Ramos (cell line): ENCODE data around the gene APPL2.

Experiments
- in situ Hi-C: fragments of 300-500 bp; cut with MboI; formaldehyde crosslinking; loops from one replicate; pipeline ENCODE4 v1.14.3; 2022; ENCODE audit warnings: low sequenced_read_pairs; ENCODE audit not compliant: unreplicated experiment

The APPL2 gene, protein sequence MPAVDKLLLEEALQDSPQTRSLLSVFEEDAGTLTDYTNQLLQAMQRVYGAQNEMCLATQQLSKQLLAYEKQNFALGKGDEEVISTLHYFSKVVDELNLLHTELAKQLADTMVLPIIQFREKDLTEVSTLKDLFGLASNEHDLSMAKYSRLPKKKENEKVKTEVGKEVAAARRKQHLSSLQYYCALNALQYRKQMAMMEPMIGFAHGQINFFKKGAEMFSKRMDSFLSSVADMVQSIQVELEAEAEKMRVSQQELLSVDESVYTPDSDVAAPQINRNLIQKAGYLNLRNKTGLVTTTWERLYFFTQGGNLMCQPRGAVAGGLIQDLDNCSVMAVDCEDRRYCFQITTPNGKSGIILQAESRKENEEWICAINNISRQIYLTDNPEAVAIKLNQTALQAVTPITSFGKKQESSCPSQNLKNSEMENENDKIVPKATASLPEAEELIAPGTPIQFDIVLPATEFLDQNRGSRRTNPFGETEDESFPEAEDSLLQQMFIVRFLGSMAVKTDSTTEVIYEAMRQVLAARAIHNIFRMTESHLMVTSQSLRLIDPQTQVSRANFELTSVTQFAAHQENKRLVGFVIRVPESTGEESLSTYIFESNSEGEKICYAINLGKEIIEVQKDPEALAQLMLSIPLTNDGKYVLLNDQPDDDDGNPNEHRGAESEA

DNA sequence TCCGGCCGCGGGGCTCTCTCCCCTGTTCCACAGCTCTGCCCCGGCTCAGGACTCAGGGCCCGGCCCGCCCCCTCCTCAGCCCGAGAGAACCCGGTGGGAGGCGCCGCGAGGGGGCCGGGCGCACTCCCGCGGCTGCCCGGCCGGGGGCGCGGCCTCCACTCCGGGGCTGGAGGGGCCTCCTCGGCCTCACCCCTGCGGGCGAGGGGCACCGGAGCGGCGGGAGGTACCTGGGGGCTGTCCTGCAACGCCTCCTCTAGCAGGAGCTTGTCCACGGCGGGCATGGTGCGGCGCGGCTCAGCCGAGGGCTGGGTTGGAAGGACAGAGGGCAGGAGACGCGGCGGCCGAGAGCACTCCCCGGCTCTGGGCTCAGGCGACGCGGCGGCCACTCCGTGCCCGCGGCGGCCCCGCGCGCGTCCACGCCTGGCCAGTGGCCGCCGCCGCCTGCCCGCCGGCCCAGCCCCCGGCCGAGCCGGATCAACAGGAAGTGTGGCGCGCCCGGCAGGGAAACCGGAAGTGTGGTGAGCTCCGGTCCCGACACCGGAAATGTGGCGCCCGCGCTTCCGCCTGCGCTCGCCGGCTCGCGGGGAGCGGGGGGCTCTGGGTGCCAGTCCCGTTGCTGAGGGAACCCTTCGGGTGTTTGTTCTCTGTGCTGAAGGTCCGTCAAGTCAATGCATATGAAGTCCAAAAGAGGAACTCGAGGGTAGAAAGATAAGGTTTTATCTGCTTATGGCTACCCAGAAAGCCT is at the start of gene APPL2:
TSS of gene APPL2 (minus strand) at position 443 of the 745 bp plus-strand sequence. CDS start at position 281, 162 bp downstream.
- in situ Hi-C loops = no loop called here

DNA sequence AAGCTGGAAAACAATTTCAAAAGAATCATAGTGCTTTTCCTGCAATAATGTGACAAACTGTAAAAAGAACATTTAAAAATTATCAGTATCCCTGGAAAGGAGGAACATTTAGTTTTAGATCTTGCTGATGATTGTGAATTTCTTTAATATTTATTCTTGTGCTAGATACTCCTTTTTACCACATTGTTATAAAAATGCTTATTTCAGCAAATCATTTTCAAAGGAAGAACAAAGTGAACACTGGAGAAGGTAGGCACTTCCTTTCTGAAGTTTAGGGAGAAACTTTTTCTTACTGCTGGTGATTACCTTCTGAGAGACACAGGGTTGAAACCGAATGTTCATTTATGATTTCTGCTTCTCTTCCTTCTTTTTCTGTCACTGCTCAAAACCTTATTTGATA is 49.4 kb upstream of the APPL2 start:
- in situ Hi-C loops = no loop called here

DNA sequence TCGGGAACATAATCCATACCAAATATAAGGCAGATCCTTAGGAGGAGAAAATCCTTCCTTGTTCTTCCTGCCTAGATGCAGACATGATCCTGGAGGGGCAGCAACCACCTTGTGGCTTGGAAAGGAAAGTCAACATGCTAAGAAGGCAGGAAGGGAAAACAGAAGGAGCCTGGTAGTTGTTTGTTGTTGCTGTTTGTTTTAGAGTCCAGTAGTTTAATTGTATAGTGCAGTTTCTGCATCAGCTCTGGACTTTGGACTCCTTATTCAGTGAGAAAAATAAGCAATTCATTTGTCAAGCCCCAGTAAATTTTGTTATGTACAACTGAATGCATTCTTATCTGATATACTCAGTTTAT is 45.7 kb upstream of the APPL2 start:
- in situ Hi-C loops = no loop called here

DNA sequence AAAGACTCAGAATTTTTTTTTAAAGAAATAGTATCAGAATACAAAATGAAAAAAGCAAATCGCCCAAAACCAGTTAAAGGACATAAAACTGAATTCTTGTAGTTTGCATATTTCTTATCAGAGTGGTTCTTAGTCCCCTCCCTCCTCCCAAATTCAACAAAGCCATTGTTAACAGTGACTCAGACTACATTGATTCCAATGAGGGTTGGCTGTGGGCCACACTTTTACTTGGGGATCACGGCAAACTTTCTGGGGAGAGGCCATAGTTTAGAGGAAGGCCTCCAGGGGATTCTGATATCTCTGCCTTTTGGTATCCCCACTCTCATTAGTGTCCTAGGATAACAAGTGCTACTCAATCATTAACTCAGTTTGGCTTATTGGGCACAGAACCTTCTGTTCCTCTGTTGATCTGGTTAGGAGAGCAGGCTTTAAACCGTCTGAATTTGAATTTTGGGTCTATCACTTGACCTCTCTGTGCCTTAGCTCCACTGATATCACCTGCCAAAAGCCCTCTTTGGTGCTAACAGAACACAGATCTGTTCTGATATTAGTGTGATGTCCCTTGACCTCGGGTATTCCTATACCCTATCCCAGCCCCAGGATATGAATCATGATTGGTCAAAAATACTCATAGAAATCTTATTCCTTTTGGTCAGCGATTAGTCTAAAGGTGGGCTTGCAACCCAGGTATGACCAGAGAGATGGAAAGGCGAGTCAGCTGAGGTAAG is 45.2 kb upstream of the APPL2 start:
- in situ Hi-C loops = no loop called here

DNA sequence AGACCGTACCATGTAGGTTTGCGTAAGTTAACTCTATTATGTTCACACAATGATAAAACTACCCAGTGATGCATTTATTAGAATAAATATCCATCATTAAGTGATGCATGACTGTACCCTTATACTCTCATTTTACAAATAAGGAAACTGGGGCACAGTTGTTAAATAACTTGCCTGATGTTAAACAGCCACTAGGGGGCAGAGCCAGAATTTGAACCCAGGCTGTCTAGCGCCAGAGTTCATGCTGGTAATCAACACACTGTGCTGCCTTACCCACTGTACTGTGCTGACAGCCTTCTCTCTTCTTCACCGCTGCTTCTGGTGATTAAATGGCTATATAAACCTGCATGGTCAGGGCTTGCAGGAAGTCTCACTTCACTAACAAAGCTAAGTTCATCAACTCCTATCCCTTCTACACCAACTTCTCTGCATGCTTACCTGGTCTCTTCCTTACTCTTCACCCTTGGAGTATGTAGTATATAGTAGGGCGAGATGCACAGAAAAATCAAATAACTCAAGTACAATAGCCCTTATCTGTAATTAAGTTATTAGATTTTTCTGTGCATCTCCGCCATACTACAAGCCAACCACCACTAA is 43.6 kb upstream of the APPL2 start:
- in situ Hi-C loops = loop anchor here (5.0 kb wide), 1 partner anchor 103 kb away; no protein-coding TSS in a partner anchor

DNA sequence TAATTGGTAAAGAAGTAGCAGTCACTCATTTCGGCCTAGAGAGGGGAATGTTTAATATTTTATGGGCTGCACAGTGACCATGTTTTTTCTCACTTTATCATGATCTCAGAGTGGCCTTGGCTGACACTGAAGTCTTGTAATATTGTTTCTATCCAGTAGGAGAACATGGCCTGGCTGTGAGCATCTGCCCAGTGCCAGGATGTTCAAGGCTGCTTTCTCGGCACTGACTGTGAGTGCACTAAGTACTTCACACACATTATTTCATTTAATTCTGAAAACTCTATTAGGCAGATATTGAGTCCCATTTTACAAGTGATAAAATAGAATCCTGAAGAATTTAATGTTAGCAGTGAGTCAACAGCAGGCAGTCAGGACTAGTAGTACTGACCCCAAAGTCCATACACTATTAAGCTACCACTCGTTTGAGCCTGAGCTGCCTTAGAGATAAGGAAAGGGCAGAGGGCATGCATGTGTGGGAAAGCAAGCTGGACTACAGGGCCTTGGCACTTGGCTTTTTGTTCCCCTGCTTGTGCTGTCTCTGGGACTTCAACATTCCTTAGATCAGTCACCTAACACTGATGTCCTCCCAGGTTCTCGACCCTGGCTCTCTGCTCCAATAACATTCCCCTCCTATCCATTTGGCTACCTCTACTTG is 42.2 kb upstream of the APPL2 start:
- in situ Hi-C loops = loop anchor here (5.0 kb wide), 1 partner anchor 104 kb away; no protein-coding TSS in a partner anchor

DNA sequence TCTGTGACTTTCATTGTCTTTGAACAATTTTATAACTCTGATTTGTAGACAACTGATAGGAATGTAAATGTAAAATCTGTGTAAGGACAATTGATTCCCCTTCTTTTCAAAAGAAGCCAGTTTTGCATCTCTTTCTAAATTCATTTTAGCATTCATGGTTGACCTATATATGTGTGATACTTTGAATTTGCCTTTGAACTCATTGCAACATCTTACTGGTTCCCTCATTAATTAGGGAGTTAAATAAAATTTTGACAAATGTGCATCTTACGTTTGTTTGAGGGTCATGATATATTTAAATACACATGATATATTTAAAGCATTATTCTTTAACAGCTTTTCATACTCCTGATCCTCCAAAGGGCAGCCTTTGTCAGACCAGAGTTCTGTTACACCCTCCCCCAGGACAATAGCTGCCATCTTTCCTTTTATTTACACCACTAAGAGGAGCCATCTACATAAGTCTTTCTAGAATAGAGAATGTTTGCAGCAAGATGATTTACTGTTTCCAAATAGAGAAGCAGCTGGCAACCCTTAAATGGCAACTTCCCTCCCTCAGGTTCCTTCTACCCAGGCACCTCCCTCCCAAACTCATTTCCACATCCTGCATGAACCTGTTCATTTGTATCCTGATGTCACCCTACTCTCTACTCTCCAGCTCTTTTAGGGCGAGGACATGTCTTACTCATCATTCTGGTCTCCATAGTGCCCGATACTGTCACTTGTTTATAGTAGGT is 40.2 kb upstream of the APPL2 start:
- in situ Hi-C loops = loop anchor here (5.0 kb wide), 1 partner anchor 106 kb away; no protein-coding TSS in a partner anchor

DNA sequence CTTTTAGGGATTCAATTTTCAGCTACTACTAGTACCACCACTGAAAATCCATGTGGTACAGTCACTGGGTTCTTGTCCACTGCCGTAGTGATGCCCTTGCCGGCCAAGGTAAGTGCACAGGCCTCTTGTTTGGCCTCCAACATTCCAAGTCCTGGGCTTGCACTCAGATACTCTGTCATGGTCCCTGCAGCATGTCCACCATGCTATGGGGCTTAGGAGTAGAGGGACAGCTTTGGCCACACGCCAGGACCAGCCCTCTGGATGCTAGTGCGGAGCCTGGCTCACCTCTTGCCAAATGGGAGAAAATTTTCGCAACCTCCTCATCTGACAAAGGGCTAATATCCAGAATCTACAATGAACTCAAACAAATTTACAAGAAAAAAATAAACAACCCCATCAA is 38.6 kb upstream of the APPL2 start:
- in situ Hi-C loops = no loop called here

DNA sequence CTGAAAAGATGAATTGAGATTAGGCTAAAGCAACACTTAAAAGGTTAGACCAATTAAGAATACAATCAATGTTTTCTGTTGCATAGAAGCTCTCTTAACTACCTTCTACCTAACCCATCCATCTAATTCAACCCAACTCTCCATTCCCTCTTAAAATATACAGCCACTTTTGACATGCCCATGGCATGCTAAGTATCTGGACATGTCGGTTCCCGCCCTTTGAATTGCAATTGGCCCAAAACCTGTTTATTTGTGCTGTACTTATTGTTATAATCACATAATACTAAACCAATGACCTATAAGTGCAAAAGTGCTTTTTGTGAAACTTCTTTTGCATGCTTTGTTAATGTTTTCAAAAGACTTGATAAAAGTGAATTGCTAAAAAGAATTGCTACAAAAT is 37.6 kb upstream of the APPL2 start:
- in situ Hi-C loops = no loop called here

DNA sequence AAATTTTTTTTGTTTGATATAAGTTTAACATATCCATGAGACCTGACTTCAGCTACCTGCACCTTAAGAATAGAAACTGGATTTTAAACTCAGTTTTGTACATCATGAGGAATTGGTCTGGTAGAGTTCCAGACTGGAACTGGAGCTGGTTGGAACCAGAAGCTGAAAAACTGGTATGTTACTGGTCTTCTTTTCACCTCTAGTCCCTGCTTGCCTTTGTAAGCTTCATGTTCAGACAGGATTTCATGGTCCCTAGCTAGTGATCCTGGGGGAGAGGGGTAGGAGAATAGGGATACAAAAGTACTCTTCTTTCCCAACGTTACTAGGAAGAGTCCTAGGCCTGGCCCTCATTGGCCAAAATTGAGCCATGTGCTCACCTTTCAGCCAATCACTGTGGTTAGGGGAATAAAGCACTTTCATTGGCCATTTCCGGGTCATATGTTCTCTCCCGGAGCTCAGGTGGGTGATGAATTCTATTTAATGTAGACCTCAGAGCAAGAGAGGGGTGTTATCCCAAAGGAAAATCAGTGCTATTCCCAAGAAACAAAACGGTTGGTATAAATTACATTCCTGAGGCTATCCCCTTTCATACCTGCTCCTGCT is 36.9 kb upstream of the APPL2 start:
- in situ Hi-C loops = no loop called here

DNA sequence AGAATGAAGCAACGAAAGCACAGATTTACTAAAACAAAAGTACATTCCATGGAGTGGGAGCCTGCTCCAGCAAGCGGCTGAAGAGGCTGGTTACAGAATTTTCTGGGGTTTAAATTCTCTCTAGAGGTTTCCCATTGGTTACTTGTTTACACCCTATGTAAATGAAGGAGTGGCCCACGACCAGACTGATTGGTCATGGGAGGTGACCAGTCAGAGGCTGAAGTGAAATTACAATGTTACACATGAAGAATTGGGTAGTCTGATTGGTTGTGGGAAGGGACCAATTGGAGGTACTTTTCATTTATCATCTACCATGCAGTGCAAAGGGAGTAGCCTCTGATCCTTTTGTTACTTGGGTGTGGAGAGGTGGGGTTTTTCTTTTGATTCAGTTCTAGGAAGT is 36.2 kb upstream of the APPL2 start:
- in situ Hi-C loops = no loop called here

DNA sequence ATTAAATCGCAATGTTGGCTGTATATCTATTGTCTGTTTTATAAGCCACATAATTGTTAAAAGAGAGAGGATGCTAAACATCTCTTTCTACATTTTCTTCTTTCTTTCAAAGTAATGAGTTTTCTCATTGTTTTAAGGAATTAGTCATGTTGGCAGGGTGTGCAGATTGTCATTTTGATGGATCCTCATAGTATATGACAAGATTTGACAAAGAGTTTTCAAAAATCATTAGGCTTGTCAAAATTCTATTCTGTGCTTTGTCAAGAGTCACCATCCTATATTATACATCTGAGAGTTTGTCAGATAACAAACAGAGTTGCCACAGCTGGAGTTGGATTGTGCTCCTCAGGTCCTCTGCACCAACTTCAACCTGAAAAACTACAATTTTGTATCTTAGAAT is 35.4 kb upstream of the APPL2 start:
- in situ Hi-C loops = no loop called here

DNA sequence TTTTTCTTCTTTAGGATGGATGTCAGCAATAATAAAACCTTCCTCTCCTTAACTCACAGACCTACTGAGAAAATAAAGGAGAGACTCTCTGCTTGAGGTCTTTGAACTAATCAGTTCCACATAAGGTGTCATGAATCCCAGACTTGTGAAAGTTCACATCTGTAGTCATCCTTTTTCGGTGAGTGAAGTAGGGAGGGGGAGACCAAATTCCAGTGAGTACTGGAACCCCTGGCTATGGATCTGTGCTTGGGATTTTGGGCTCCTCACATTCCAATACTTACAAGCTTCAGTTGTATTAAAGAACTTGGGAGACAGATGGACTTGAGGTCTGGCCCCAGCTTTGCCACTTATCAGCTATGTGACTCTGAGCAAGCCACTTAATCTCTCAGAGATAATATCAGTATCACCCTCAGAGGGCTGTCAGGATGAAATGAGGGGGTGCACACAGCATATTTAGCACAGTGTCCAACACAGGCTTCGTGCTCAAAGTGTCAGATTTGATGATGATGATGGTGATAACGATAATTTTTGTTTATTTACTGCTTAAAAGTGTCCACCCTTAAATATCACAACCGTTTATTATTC is 34.8 kb upstream of the APPL2 start:
- in situ Hi-C loops = no loop called here

DNA sequence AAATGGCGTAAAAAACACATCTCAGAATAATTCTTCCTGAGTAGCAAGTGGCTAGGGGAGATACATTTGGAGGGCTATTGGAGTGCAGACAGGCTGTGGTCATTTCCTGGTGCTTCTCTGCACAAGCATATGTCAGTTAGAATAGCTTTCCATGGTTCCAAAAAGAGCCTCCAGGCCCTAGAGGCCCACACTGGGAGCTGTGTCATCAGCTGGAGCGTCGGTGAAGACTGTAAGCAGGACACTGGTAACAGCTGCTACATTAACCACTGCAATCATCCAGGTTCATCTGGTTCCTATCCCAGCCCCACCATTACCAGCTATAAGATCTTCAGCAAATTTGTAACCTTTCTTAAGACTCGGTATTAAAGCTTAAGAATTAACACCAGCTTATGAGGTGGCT is 31.7 kb upstream of the APPL2 start:
- in situ Hi-C loops = no loop called here

DNA sequence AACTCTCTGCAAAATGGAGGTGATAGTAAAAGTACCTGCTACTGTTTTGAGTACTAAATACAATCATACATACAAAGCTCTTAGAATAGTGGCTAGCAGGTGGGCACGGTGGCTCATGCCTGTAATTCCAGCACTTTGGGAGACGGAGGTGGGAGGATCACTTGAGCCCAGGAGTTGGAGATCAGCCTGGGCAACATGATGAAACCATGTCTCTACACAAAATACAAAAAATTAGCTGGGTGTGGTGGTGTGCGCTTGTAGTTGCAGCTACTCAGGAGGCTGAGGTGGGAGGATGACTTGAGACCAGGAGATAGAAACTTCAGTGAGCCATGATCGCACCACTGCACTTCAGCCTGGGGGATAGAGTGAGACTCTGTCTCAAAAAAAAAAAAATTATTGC is 28.8 kb upstream of the APPL2 start:
- in situ Hi-C loops = no loop called here

DNA sequence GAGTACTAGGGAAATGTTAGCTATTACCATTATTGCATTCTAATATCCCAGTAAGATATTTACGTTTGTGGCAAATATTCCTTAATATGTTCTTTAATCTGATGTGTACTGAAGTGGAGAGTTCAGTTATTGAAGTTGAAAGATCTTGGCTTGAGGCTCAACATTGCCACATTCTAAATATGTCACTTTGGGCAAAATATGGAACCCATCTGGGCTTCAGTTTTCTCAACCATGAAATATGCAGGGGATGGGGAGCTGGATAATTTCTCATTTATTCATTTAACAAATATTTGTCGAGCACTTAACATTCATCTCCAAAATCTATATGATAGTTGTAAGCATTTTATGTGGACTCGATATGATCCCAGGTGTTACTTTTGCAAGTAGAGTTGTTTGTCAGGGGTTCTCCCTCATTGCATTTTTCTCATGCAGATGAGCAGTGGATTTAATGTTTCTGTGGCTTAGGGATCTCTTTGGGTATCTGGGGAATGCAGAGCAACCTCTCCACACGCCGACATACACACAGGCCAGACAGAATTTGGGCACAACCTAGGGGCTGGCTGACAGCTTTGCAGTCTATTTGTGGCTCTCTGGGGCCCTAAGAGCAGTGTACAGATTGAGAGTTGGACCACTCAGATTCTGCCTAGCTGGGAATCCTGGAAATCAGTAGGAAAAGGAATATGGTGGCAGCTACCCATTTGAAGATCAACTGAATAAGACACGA is 26.6 kb upstream of the APPL2 start:
- in situ Hi-C loops = no loop called here

DNA sequence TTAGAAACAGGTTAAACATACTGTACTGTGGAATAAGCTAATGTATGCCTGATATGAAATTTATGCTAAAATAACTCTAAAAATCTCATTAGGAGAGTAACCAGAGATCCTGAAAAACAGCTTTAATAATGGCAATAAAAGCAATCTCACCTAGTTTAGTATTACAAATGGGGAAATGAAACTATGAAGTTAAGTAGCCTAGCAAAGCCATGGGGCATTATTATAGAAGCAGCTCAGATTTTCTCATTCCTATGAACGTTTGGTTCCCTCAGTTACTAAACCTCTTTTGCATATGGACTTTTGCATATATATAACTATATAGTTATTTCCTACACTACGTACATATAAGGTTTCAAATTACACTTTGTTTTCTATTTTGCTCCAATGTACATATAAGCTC is 25.0 kb upstream of the APPL2 start:
- in situ Hi-C loops = no loop called here
